ENCODE results near the gene ZNF423. TPM values are rescaled to one million over a fixed set of nuclear protein-coding genes. Genes with fewer than 3 reads are reported as not detected.

ZNF423 gene
- total and polyA plus RNA-seq, 9 of the 15 experiments (the other 6 are each of a cell fraction or from before 2014, with no cell fraction given): not detected

DNA sequence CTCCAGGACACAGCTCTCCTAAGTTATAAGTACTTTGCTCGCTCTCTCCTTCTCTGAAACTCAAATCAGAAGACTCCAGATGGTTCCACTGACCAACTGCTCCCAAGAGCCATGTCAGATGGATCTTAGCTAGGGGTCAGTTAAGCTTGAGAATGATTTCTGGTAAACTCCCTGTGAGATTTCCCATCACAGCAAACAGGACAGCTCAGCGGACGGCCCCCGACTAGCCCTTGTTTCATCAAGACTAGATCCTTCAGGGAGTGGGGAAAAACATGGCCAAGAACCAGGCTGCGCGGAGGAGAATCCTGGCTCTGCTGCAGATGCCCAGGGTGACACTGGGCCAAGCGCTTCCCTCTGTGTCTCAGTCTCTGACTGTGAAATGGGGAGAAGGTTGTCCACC lies 322.5 kb downstream of the ZNF423 start:
- H3K9me1 ChIP-seq (ENCODE audit: control insufficient read depth, insufficient read depth, low read length): no peaks in the 10 kb centered on the region
- no peak overlapping the region for H3K9ac ChIP-seq (ENCODE audit: insufficient read depth in 1 of 2, low read depth in 2 of 2, low read length in 2 of 2)
- peaks cover 8% of the 10 kb centered on the region; the same call in 1 of the 2 replicates for H4K20me1 ChIP-seq (replicated peaks; ENCODE audit: control insufficient read depth, insufficient read depth, low read length)
- in situ Hi-C loops (cut with MboI) (no loop called here), intact Hi-C loops (cut with micrococcal nuclease) (no loop called here)
- H3K4me1 ChIP-seq (replicated peaks in 1 of 2; ENCODE audit: control insufficient read depth in 2 of 2, insufficient read depth in 2 of 2, low read length in 2 of 2): no peaks in the 10 kb centered on the region
- POLR2A ChIA-PET: interaction anchor here (1.1 kb wide), 1 partner anchor 12 kb away, joined by 3 read pairs; no protein-coding TSS in a partner anchor
- no peaks in the 10 kb centered on the region for H3K9me3 ChIP-seq (replicated peaks; ENCODE audit: control insufficient read depth, insufficient read depth, low read depth, low read length)
- no peak overlapping the region for H3K4me2 ChIP-seq (ENCODE audit: insufficient read depth, low read length)
- peaks cover 15 to 55% of the 10 kb centered on the region in 2 experiments for H3K27me3 ChIP-seq (ENCODE audit: control insufficient read depth in 2 of 2, insufficient read depth in 2 of 2, low read length in 2 of 2)
- ATAC-seq (no peak), FAIRE-seq (no peak), DNase-seq (ENCODE audit: extremely low read depth in 1 of 4, low spot score in 3 of 4) (no peak)
- H2AFZ ChIP-seq (ENCODE audit: low read depth, low read length): no peak overlapping the region
- H3K4me3 ChIP-seq: no peak overlapping the region
- H3K79me2 ChIP-seq (ENCODE audit: control insufficient read depth, insufficient read depth, low read length): no peaks in the 10 kb centered on the region
- no peaks in the 10 kb centered on the region for H3K36me3 ChIP-seq (ENCODE audit: control insufficient read depth, insufficient read depth, low read length)
- CTCF ChIA-PET (ENCODE audit: low intra/inter-chr PET ratio): no interaction called here
- 6% methylated on average over 7 of the region's 7 CpGs for WGBS (ENCODE audit: insufficient coverage, low coverage, missing lambda C conversion rate)
- TF ChIP-seq ZNF444 (CRISPR knock-in tag; IDR thresholded peaks at IDR 0.05) (no peak), TCF7 (IDR thresholded peaks at IDR 0.05; ENCODE audit: borderline replicate concordance) (no peak), FOXJ2 (tag; IDR thresholded peaks at IDR 0.05) (no peak), ZNF140 (CRISPR knock-in tag; IDR thresholded peaks at IDR 0.05) (no peak), KAT8 (IDR thresholded peaks at IDR 0.05; ENCODE audit: low read depth) (no peak), ZNF408 (CRISPR knock-in tag; IDR thresholded peaks at IDR 0.05; ENCODE audit: low read depth) (no peak), ASH1L (IDR thresholded peaks at IDR 0.05; ENCODE audit: borderline replicate concordance, low read depth, partially characterized antibody) (no peak)
- no TSS peak for BruUV-seq (replicated peaks)
- H3K27ac ChIP-seq (ENCODE audit: extremely low read depth, low read depth, low read length): no peak overlapping the region

DNA sequence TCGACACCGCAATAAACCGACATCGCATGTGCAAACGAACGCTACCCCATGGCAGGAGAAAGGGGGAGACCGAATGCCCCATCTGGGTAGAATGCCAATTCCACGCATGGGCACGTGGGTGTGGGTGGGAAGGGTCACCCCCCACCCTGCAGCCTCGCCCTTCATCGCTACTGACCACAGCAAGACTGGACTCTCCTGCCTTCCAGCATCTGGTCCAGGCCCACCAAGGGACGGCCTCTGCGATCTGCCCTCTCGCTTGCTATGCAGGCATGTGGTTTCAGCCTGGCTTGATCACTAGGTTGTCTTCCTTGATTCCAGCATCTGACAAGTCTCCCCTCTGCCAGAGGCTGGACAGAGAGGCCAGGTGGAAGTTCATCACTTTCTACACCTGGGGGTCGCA lies 323.0 kb downstream of the ZNF423 start:
- ChIA-PET POLR2A (interaction anchor here (1.1 kb wide), 1 partner anchor 11 kb away, joined by 3 read pairs; no protein-coding TSS in a partner anchor), CTCF (ENCODE audit: low intra/inter-chr PET ratio) (no interaction called here)
- in situ Hi-C loops (cut with MboI) (no loop called here), intact Hi-C loops (cut with micrococcal nuclease) (no loop called here)
- Histone ChIP-seq H3K9ac (ENCODE audit: insufficient read depth in 1 of 2, low read depth in 2 of 2, low read length in 2 of 2) (no peak overlapping the region), H2AFZ (ENCODE audit: low read depth, low read length) (no peak overlapping the region), H3K9me3 (replicated peaks; ENCODE audit: control insufficient read depth, insufficient read depth, low read depth, low read length) (no peaks in the 10 kb centered on the region), H3K27me3 (ENCODE audit: control insufficient read depth in 2 of 2, insufficient read depth in 2 of 2, low read length in 2 of 2) (peaks cover 15 to 55% of the 10 kb centered on the region in 2 experiments), H3K27ac (ENCODE audit: extremely low read depth, low read depth, low read length) (no peak overlapping the region), H3K4me1 (replicated peaks in 1 of 2; ENCODE audit: control insufficient read depth in 2 of 2, insufficient read depth in 2 of 2, low read length in 2 of 2) (no peaks in the 10 kb centered on the region; a peak in 1 of 5 replicates), H3K79me2 (ENCODE audit: control insufficient read depth, insufficient read depth, low read length) (no peaks in the 10 kb centered on the region), H3K36me3 (ENCODE audit: control insufficient read depth, insufficient read depth, low read length) (no peaks in the 10 kb centered on the region), H3K4me2 (ENCODE audit: insufficient read depth, low read length) (no peak overlapping the region), H3K9me1 (ENCODE audit: control insufficient read depth, insufficient read depth, low read length) (no peaks in the 10 kb centered on the region), H3K4me3 (no peak overlapping the region), H4K20me1 (replicated peaks; ENCODE audit: control insufficient read depth, insufficient read depth, low read length) (peaks cover 8% of the 10 kb centered on the region; the same call in 1 of the 2 replicates)
- BruUV-seq (replicated peaks): no TSS peak
- TF ChIP-seq GABPB2 (CRISPR knock-in tag; conservative IDR thresholded peaks at IDR 0.05) (no peak), SRSF1 (IDR thresholded peaks at IDR 0.05; ENCODE audit: low read depth, low read length) (no peak), HDAC8 (tag; IDR thresholded peaks at IDR 0.05) (no peak)
- TF ChIP-seq, protein P1, sequence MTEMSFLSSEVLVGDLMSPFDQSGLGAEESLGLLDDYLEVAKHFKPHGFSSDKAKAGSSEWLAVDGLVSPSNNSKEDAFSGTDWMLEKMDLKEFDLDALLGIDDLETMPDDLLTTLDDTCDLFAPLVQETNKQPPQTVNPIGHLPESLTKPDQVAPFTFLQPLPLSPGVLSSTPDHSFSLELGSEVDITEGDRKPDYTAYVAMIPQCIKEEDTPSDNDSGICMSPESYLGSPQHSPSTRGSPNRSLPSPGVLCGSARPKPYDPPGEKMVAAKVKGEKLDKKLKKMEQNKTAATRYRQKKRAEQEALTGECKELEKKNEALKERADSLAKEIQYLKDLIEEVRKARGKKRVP (CRISPR knock-in tag; IDR thresholded peaks at IDR 0.05): no peak
- 4% methylated on average over 15 of the region's 15 CpGs for WGBS (ENCODE audit: insufficient coverage, low coverage, missing lambda C conversion rate)
- FAIRE-seq (no peak), ATAC-seq (no peak), DNase-seq (ENCODE audit: extremely low read depth in 1 of 4, low spot score in 3 of 4) (no peak)
